GM12892 (cell line): ENCODE measurements around the gene FGF1.

Experiments used
- POLR2A ChIP-seq: IDR thresholded peaks from 2 replicates; pipeline ENCODE4 v1.6.1; 2011; ENCODE audit warnings: low read depth, low read length, control low read depth
- POLR2AphosphoS5 ChIP-seq: IDR thresholded peaks from 2 replicates; pipeline ENCODE4 v1.6.1; 2011; ENCODE audit warnings: low read depth, low read length, control low read depth
- TAF1 ChIP-seq: IDR thresholded peaks from 2 replicates; pipeline ENCODE4 v1.6.1; 2011; ENCODE audit warnings: low read depth, mild to moderate bottlenecking, control low read depth, low read length, borderline replicate concordance

DNA sequence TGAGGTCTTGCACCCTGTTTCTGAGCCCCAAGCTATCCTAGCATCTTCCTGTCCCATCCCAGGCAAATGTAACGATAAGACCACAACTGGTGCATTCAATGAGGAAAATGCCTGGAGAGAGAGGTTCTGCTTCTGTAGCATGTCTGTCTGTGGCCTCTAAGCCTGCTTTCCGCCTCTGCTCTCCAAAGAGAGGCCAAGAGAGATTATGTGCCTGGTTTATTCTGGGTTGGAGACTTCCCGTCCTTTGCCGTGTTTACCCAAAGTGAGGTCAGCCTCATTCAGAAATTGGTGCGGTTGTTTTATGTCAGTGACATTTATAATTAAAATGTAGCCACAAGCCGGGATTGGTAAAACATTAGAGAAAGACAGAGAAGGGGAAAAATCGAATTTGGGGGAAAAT lies 77.8 kb downstream of the FGF1 start:
- TF ChIP-seq POLR2AphosphoS5 (no peak), POLR2A (no peak), TAF1 (no peak)
